LNCAP (cell line): ENCODE data around the gene KCTD19.

Experiments
- TF ChIP-seq, protein P1 (sequence below): fragments of 450-650 bp; IDR thresholded peaks from 2 replicates; pipeline ENCODE4 v1.5.1; 2017; ENCODE audit warnings: mild to moderate bottlenecking

The KCTD19 gene

DNA sequence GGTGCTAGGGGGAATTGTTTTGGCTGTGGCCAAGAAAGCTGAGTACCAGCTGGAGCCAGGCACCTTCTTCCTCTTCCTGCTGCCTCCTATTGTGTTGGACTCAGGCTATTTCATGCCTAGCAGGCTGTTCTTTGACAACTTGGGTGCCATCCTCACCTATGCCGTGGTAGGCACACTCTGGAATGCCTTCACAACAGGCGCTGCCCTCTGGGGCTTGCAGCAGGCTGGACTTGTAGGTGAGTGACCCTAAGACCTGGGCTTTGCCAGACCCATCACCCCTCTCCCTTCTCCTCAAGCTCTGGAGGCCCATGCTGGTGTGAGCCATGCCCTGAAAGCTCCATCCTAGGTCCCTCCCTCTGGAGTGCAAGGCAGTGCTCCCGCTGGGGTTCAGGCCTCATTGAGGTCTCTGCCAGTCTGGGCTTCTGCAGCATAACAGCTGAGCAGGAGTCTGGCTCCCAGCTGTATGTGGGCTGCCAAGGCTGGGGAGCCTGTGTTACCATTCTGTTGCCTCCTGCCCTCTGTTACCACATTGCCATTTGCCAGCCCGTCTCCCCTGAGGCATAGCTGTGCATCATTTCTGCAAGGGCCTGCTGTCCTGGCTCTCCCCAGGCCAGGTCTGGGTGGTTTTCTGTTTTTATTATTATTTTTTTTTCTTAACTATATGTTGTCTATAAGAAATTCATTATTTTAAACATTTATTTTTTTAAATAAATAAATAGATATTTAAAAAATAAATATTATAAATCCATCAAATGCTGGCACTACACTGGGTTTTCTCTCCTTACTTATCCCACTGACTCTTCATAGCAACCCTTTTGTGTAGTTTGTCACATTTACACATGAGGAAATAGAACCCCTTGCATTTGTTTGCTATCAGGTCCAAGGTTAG, 73.7 kb downstream of the KCTD19 start:
- TF ChIP-seq, protein P1, sequence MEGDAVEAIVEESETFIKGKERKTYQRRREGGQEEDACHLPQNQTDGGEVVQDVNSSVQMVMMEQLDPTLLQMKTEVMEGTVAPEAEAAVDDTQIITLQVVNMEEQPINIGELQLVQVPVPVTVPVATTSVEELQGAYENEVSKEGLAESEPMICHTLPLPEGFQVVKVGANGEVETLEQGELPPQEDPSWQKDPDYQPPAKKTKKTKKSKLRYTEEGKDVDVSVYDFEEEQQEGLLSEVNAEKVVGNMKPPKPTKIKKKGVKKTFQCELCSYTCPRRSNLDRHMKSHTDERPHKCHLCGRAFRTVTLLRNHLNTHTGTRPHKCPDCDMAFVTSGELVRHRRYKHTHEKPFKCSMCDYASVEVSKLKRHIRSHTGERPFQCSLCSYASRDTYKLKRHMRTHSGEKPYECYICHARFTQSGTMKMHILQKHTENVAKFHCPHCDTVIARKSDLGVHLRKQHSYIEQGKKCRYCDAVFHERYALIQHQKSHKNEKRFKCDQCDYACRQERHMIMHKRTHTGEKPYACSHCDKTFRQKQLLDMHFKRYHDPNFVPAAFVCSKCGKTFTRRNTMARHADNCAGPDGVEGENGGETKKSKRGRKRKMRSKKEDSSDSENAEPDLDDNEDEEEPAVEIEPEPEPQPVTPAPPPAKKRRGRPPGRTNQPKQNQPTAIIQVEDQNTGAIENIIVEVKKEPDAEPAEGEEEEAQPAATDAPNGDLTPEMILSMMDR, result no peak

DNA sequence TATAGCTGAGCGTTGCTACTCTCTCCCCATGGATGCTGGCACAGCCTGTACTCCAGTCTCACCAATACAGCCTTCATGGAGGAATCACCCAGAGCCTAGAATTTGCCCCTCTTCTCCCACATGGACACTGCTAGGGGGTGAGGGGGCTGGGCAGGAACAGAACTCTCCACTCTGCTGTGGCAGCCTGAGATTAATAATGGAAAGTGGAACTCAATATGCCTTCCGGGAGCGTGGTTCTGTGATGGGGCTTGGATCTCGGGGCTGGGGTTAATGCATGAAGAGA, 76.6 kb downstream of the KCTD19 start:
- TF ChIP-seq, protein P1, result no peak

DNA sequence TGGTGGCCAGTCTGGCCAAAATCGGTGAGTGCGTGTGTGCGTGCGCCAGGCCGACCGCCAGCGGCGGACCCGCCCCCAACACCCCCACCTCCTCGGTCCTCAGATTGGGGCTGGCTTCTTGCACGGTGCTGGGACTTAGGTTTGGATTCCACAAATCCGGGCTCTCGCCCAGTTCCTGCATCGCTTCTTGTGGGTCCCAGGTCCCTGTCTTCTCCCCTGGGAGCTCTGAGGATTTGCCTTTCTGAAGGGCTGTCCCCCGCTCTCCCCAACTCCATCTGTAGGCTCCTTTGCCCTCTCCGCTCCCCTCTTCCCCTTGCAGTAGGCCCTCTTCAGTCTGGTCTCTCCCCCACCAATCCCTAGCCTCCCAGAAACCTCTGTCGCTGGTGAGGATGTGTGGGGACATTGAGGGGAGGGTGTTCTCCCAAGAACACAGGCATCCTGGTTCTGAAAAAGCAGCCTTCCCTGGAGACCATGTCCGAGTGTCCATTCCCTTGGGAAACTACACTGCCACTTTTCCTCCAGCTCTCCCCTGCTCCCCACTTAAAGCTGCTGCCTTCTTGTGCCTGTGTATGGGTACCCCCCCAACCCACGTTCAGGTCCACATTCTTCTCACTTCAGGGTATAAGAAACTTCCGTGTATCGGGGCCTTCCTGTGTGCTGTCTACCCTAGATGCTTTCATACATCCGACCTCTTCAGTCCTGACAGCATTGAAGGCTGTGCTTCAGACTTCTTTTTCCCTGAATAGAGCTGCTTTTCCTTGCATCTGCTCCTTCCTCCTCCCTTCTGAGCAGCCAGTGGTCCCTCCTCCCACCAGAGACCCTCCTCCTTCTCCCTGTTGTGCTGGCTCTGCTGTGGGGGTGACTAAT, 77.1 kb downstream of the KCTD19 start:
- TF ChIP-seq, protein P1, result no peak

DNA sequence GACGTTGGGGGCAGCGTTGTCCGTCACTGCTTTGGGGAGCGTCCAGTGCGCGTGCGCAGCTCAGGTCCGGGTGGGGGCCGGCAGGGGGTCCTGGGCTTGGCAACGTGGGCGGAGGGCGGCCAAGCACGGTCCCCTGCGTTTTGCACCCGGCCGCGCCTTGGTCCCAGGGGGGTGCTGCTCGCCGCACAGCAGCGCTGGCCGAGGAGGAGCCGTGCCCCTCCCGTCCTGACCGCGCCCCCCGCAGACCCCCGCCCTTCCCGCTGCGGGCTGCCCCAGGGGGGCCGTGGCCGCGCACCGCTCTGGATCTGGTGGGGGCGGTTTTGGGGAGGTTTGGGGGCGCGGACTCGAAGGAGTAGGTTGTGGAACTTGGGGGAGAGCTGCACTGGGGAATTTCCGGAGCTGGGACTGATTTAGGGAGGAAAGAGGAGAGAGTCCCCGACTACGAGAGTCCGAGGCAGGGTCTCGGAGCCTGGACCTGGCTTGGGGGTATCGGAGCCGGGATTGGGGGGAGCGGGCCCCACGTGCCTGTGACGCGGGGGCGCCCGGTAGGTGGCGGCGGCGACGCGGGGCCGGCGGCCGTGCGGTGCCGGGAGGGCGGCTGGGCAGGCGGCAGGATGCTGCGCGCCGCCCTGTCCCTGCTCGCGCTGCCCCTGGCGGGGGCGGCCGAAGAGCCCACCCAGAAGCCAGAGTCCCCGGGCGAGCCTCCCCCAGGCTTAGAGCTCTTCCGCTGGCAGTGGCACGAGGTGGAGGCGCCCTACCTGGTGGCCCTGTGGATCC, 78.0 kb downstream of the KCTD19 start, which contains the start of gene SLC9A5:
Gene SLC9A5, plus strand, starts transcription at position 579 of the 777 bp plus-strand sequence. Its CDS starts 36 bp downstream, at position 615.
- TF ChIP-seq, protein P1, result peak; percentile 13; the same call in 1 of the 2 replicates

DNA sequence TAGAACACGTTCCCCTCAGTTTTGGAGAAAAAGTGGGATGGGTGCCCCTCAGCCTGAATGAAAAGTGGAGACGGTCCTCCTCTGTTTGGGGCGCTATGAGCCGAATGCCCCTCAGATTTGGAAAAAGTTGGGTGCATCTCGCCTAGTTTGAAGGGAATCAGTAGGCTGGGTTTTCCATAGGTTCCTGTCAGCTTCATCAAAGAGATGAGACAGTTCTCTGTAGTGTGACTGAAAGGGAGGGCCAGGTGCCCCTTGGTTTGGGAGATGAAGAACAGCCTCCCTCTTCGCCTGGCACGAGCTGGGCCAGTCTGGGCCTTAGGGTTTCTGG, 78.5 kb downstream of the KCTD19 start:
- TF ChIP-seq, protein P1, result no peak

DNA sequence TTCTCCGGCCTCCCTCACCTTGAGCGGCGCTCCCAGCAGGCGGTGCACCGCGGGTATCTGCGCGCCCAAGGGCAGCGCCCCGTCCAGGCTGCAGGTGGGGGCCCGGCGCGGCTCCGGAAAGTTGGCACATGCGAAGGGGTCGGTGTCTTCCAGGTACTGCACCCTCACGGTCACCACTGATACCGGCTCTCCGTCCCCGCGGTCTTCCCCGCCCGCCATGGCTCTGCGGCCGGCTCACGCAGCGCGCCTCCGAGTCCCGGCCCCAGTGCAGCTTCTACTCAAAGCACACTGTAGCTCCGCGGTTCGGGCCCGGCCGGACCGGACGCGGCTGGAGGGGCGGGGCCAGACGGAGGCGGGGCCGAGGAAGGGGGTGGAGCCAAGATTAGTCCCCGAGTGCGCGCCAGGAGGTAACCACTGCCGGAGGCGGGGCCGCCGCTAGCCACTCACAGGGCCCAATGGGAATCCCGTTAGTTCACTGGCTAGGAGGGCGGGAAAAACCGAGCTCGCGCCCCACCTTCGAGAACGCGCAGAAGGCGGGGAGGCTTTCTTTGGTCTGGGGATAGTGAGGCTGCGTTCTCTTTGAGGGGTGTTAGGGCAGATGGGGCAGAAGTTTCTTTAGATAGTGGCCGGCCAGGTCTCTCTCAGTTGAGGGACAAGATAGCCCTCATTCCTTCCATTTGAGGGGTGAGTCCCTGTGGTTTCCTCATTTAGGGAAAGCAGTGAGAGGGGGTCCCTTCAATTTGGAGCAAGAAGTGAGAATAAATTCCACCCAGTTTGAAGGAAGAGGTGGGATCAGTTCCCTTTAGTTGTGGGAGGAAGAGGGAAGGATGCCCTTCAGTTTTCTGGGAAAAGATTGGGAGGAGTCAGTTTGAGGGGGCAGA, 79.1 kb downstream of the KCTD19 start, which contains the start of gene FHOD1:
Gene FHOD1, minus strand, starts transcription at position 290 of the 881 bp plus-strand sequence. Its CDS starts 71 bp downstream, at position 219.
- TF ChIP-seq, protein P1, result no peak
